H1 (cell line): ENCODE results near the gene CUX1. TPM values are rescaled to one million over a fixed set of nuclear protein-coding genes. Genes with fewer than 3 reads are reported as not detected.

Source experiments
- CTCF ChIA-PET: fragments of 300-600 bp; sonication (Branson Sonifier 250); formaldehyde crosslinking; loops from one replicate; lab custom pipeline; 2021; ENCODE audit not compliant: partially characterized antibody; lab: Charles Lee
- POLR2A ChIA-PET: fragments of 300-600 bp; sonication (Branson Sonifier 250); formaldehyde crosslinking; loops from one replicate; lab custom pipeline; 2021; ENCODE audit warnings: inconsistent platforms; ENCODE audit not compliant: partially characterized antibody; lab: Charles Lee
- DNase-seq, 2 experiments: peaks; one replicate each; pipeline versions ENCODE4 v3.0.0 to v3.0.0-alpha.2; 2010 to 2022; ENCODE audit warnings: low spot score in 2 of 2, low read depth in 1 of 2, mixed read lengths in 1 of 2
- FAIRE-seq: peaks from 2 replicates; lab custom pipeline; 2011; peaks lifted over from hg19 to GRCh38; lab: Jason Lieb, UNC
- H2AFZ ChIP-seq: 2 replicates; pipeline ENCODE4 v1.8.1; 2012; ENCODE audit warnings: low read length, inconsistent platforms
- H2AK5ac ChIP-seq: 2 replicates; pipeline ENCODE4 v1.6.1; 2013; ENCODE audit warnings: low read depth, low read length
- H2BK120ac ChIP-seq: replicated peaks from 2 replicates; pipeline ENCODE3; 2013; ENCODE audit warnings: low read depth, low read length, inconsistent platforms
- H2BK12ac ChIP-seq: 2 replicates; pipeline ENCODE4 v1.6.1; 2013; ENCODE audit warnings: low read depth, low read length
- H2BK15ac ChIP-seq: 2 replicates; pipeline ENCODE4 v1.6.1; 2013; ENCODE audit warnings: low read length
- H2BK20ac ChIP-seq: 2 replicates; pipeline ENCODE4 v1.6.1; 2013; ENCODE audit warnings: low read length
- H2BK5ac ChIP-seq: 2 replicates; pipeline ENCODE4 v1.6.1; 2013; ENCODE audit warnings: low read depth, low read length
- H3K14ac ChIP-seq: 2 replicates; pipeline ENCODE4 v1.6.1; 2013; ENCODE audit warnings: inconsistent platforms; ENCODE audit not compliant: insufficient read length
- H3K18ac ChIP-seq: 2 replicates; pipeline ENCODE4 v1.6.1; 2013; ENCODE audit warnings: low read length; ENCODE audit errors: extremely low read depth
- H3K23ac ChIP-seq: 2 replicates; pipeline ENCODE4 v1.6.1; 2013; ENCODE audit warnings: inconsistent platforms; ENCODE audit not compliant: insufficient read length
- H3K23me2 ChIP-seq: 2 replicates; pipeline ENCODE4 v1.6.1; 2013; ENCODE audit warnings: low read depth, low read length
- H3K27ac ChIP-seq: 2 replicates; pipeline ENCODE4 v1.6.1; 2011; ENCODE audit warnings: low read depth, low read length, inconsistent platforms
- H3K27me3 ChIP-seq, 4 experiments: replicated peaks in 1 of 4; 1 replicate in 1 of 4; 2 replicates in 3 of 4; pipeline versions ENCODE4 v1.6.1 to v1.8.1; 2011 to 2013; ENCODE audit warnings: low read length in 3 of 4, mild to moderate bottlenecking in 3 of 4, inconsistent platforms in 2 of 4, mixed read lengths in 2 of 4, moderate library complexity in 1 of 4; ENCODE audit not compliant: control insufficient read depth in 3 of 4, insufficient read depth in 3 of 4; ENCODE audit errors: extremely low read depth in 1 of 4
- H3K36me3 ChIP-seq, 4 experiments: 2 replicates each; pipeline versions ENCODE4 v1.6.1 to v1.8.1; 2011 to 2013; ENCODE audit warnings: mild to moderate bottlenecking in 4 of 4, low read length in 3 of 4, moderate library complexity in 2 of 4, control low read depth in 1 of 4, inconsistent platforms in 1 of 4; ENCODE audit not compliant: insufficient read depth in 4 of 4, control insufficient read depth in 2 of 4
- H3K4ac ChIP-seq: replicated peaks from 2 replicates; pipeline ENCODE3; 2013; ENCODE audit warnings: low read length, low read depth, mixed read lengths, inconsistent platforms; ENCODE audit not compliant: insufficient read length
- H3K4me1 ChIP-seq, 4 experiments: replicated peaks in 1 of 4; 1 replicate in 1 of 4; 2 replicates in 3 of 4; pipeline versions ENCODE4 v1.6.1 to v1.8.1; 2011 to 2013; ENCODE audit warnings: low read length in 3 of 4, inconsistent platforms in 2 of 4, mixed read lengths in 1 of 4; ENCODE audit not compliant: insufficient read depth in 4 of 4, control insufficient read depth in 3 of 4
- H3K4me2 ChIP-seq, 2 experiments: 2 replicates each; pipeline versions ENCODE4 v1.6.1 to v1.8.1; 2011 to 2013; ENCODE audit warnings: low read depth in 2 of 2, low read length in 2 of 2, control low read depth in 1 of 2, inconsistent platforms in 1 of 2, mild to moderate bottlenecking in 1 of 2; ENCODE audit not compliant: insufficient read depth in 1 of 2
- H3K4me3 ChIP-seq, 4 experiments: fragments of 200-600, 300-600 bp in 1 of 4; sonication (generic), shearing (Covaris generic), sonication (Bioruptor Twin) in 1 of 4; 2 replicates each; pipeline versions ENCODE4 v1.5.1 to v1.8.1; 2011 to 2016; ENCODE audit warnings: low read length in 4 of 4, low read depth in 3 of 4, control low read depth in 2 of 4, inconsistent platforms in 2 of 4, mild to moderate bottlenecking in 2 of 4, mixed read lengths in 1 of 4, moderate library complexity in 1 of 4; ENCODE audit not compliant: insufficient read depth in 2 of 4; ENCODE audit errors: extremely low read depth in 1 of 4
- H3K56ac ChIP-seq: replicated peaks from 2 replicates; pipeline ENCODE3; 2013; ENCODE audit warnings: low read depth, mild to moderate bottlenecking, mixed read lengths, low read length, inconsistent platforms; ENCODE audit not compliant: insufficient read length
- H3K79me1 ChIP-seq: 2 replicates; pipeline ENCODE4 v1.6.1; 2013; ENCODE audit warnings: low read depth, low read length, control low read depth
- H3K79me2 ChIP-seq, 2 experiments: 2 replicates each; pipeline versions ENCODE4 v1.6.1 to v1.8.1; 2012 to 2013; ENCODE audit warnings: low read length in 2 of 2, mild to moderate bottlenecking in 2 of 2, inconsistent platforms in 1 of 2; ENCODE audit not compliant: insufficient read depth in 2 of 2, control insufficient read depth in 1 of 2
- H3K9ac ChIP-seq, 4 experiments: replicated peaks in 1 of 4; 1 replicate in 1 of 4; 2 replicates in 3 of 4; pipeline versions ENCODE4 v1.6.1 to v1.8.1; 2011 to 2013; ENCODE audit warnings: low read depth in 3 of 4, low read length in 3 of 4, control low read depth in 2 of 4, mild to moderate bottlenecking in 2 of 4, moderate library complexity in 2 of 4, inconsistent platforms in 1 of 4; ENCODE audit errors: extremely low read depth in 1 of 4
- H3K9me3 ChIP-seq, 2 experiments: 2 replicates each; pipeline versions ENCODE4 v1.6.1 to v1.8.1; 2012 to 2013; ENCODE audit warnings: mild to moderate bottlenecking in 2 of 2, moderate library complexity in 2 of 2, control low read depth in 1 of 2, inconsistent platforms in 1 of 2, low read depth in 1 of 2, low read length in 1 of 2, mixed read lengths in 1 of 2; ENCODE audit not compliant: insufficient read depth in 2 of 2
- H4K20me1 ChIP-seq, 2 experiments: replicated peaks in 1 of 2; 2 replicates each; pipeline versions ENCODE3 to v1.8.1; 2011 to 2013; ENCODE audit warnings: inconsistent platforms in 2 of 2, low read length in 2 of 2, mild to moderate bottlenecking in 1 of 2; ENCODE audit not compliant: insufficient read depth in 2 of 2, control insufficient read depth in 1 of 2
- H4K5ac ChIP-seq: 2 replicates; pipeline ENCODE4 v1.6.1; 2013; ENCODE audit warnings: low read length, low read depth, mixed read lengths, inconsistent platforms; ENCODE audit not compliant: insufficient read length
- H4K8ac ChIP-seq: 2 replicates; pipeline ENCODE4 v1.8.0; 2013; ENCODE audit warnings: mild to moderate bottlenecking, moderate library complexity, low read length, inconsistent platforms; ENCODE audit not compliant: insufficient read depth; ENCODE audit errors: extremely low read depth
- H4K91ac ChIP-seq: replicated peaks from 2 replicates; pipeline ENCODE3; 2013; ENCODE audit warnings: low read length, mixed read lengths, inconsistent platforms; ENCODE audit not compliant: insufficient read length
- BCL11A ChIP-seq, 2 experiments: IDR thresholded peaks; one replicate each; pipeline ENCODE4 v1.6.1; 2011; ENCODE audit warnings: low read depth in 2 of 2, low read length in 2 of 2, mild to moderate bottlenecking in 2 of 2
- CEBPB ChIP-seq: IDR thresholded peaks from 2 replicates; pipeline ENCODE4 v1.6.1; 2012; ENCODE audit warnings: low read depth, low read length
- EZH2 ChIP-seq: fragments of 200-600 bp; sonication (generic); IDR thresholded peaks from 2 replicates; pipeline ENCODE4 v1.7.1; 2012; ENCODE audit warnings: low read depth, mild to moderate bottlenecking, moderate library complexity, low read length, inconsistent platforms; ENCODE audit not compliant: severe bottlenecking
- POLR2AphosphoS5 ChIP-seq: IDR thresholded peaks from 2 replicates; pipeline ENCODE4 v1.6.1; 2011; ENCODE audit warnings: low read depth, low read length
- POU5F1 ChIP-seq: IDR thresholded peaks from 2 replicates; pipeline ENCODE4 v1.6.1; 2011; ENCODE audit warnings: low read depth, mild to moderate bottlenecking, low read length, moderate library complexity
- SP1 ChIP-seq: IDR thresholded peaks from 2 replicates; pipeline ENCODE4 v1.6.1; 2011; ENCODE audit warnings: low read depth, low read length
- SP4 ChIP-seq: IDR thresholded peaks from 2 replicates; pipeline ENCODE4 v1.6.1; 2012; ENCODE audit warnings: low read length, inconsistent platforms
- TBP ChIP-seq: IDR thresholded peaks from 2 replicates; pipeline ENCODE4 v1.6.1; 2011; ENCODE audit warnings: low read depth, low read length, improper control_type of control experiment
- TEAD4 ChIP-seq: IDR thresholded peaks from 2 replicates; pipeline ENCODE4 v1.6.1; 2012; ENCODE audit warnings: low read depth, low read length, inconsistent platforms, mixed read lengths
- WGBS, 2 experiments: shearing (Covaris generic) in 1 of 2; methylation state at CpG; one replicate each; pipeline versions ENCODE4 v1.1.6 to v1.1.7; 2013 to 2015; ENCODE audit warnings: low lambda C conversion rate in 2 of 2, mixed read lengths in 2 of 2, inconsistent platforms in 1 of 2, low coverage in 1 of 2, missing lambda C conversion rate in 1 of 2; ENCODE audit not compliant: insufficient replicate concordance in 2 of 2, insufficient coverage in 1 of 2, insufficient read length in 1 of 2; ENCODE audit errors: extremely low coverage in 1 of 2, missing lambda C conversion rate in 1 of 2; 5-methylcytosine and 5-hydroxymethylcytosine counted together
- polyA plus RNA-seq, 7 experiments: library from polyadenylated mRNA; depleted of rRNA in 3 of 7; stranded (reverse) in 5 of 7; unstranded in 2 of 7; fragments of >200 nt in 5 of 7; fragments of 200-250 nt in 2 of 7; gene quantifications; 1 replicate in 5 of 7; 2 replicates in 1 of 7; 4 replicates in 1 of 7; pipeline versions ENCODE4 v1.2.1 to v1.2.3, GENCODE V29; 2011 to 2013; ENCODE audit warnings: missing spikeins in 2 of 7, mixed read lengths in 2 of 7
- total RNA-seq: library from RNA; stranded (reverse); fragmentation: NEBNext Ultra II Directional; extraction: Animal tissue kit (Norgen Biotek cat#: 25700); gene quantifications from 2 replicates; pipeline ENCODE4 v1.2.1, GENCODE V29; 2021

CUX1 gene
- total and polyA plus RNA-seq, 2 of the 8 experiments (the other 6 are each of a cell fraction or from before 2014, with no cell fraction given), result 21.6 to 65.9 TPM

DNA sequence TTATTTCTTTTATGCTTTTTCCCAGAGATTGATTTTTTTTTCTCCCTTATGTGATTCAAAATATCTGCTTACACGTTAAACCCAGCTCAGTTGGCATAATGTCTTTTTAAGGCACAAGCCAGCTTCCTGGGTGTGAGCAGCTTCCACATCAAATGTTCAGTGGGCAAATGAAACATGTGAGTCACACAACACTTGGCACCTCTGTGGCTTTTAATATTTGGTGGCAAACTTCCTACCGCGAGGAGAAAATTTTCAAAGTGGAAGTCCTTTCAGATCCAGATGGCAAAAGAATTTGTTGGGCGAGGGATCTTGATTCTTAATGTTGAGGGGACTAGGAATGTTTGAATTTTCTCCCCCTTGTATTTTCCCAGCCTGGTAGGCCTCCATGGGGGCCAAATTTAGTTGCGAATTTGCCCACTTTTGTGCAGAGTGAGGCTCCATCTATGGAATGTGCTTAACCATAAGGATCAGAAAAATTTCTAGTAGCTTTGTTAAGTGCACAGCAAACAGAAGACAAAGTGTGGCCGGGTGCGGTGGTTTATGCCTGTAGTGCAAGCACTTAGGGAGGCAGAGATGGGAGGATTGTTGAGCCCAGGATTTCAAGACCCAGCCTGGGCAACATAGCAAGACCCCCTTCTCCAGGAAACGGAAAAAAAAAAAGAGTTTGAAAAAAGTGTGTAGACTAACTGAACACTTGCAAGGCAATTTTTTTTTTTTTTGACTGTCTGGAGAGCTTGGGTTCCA is 31.0 kb downstream of the CUX1 start:
- Histone ChIP-seq H3K36me3 (peaks cover 0 to 8% (median 3%) of the 10 kb centered on the region in 4 experiments; a peak in 3 of 8 replicates), H3K79me2 (peaks cover 51 to 98% of the 10 kb centered on the region in 2 experiments), H3K14ac (no peak overlapping the region), H3K23me2 (no peaks in the 10 kb centered on the region), H4K8ac (no peak overlapping the region), H3K27me3 (no peaks in the 10 kb centered on the region), H2BK15ac (no peak overlapping the region), H4K5ac (no peak overlapping the region), H2AFZ (no peak overlapping the region), H3K4me1 (peaks cover 0 to 6% (median 2%) of the 10 kb centered on the region in 4 experiments; a peak in 4 of 7 replicates), H3K56ac (no peak overlapping the region), H3K79me1 (peaks cover 23% of the 10 kb centered on the region), H3K4me2 (no peak overlapping the region), H4K20me1 (peaks cover 7 to 13% of the 10 kb centered on the region in 2 experiments), H3K27ac (no peak overlapping the region), H3K23ac (no peak overlapping the region), H2BK12ac (no peak overlapping the region), H3K4me3 (no peak overlapping the region), H3K4ac (no peak overlapping the region), H2BK120ac (no peak overlapping the region), H3K9me3 (peaks cover 13% of the 10 kb centered on the region in 2 experiments), H4K91ac (no peak overlapping the region), H2BK20ac (no peak overlapping the region), H3K9ac (no peak overlapping the region), H2AK5ac (no peak overlapping the region), H2BK5ac (no peak overlapping the region), H3K18ac (no peak overlapping the region)
- CTCF ChIA-PET, result interaction anchor here (0.7 to 1.4 kb wide), 5 partner anchors 10 to 229 kb away, joined by 3 to 4 read pairs (median 3); no protein-coding TSS in a partner anchor
- POLR2A ChIA-PET, result interaction anchor here (0.5 kb wide), 1 partner anchor 898 kb away, joined by 3 read pairs; no protein-coding TSS in a partner anchor
- DNase-seq (no peak), FAIRE-seq (no peak)
- TF ChIP-seq TBP (no peak), EZH2 (no peak), POLR2AphosphoS5 (no peak), CEBPB (no peak), SP4 (no peak), TEAD4 (no peak), SP1 (no peak), POU5F1 (no peak), BCL11A (IDR thresholded peaks at IDR 0.05; ENCODE audit: low read depth in 2 of 2, low read length in 2 of 2) (no peak)
- WGBS, 2 experiments, result 91% methylated on average over 8 of the region's 8 CpGs; no CpG with 5 or more reads in 1 of the 2 experiments
